Measurements from ENCODE around the gene ZBTB32.

ZBTB32 gene

DNA sequence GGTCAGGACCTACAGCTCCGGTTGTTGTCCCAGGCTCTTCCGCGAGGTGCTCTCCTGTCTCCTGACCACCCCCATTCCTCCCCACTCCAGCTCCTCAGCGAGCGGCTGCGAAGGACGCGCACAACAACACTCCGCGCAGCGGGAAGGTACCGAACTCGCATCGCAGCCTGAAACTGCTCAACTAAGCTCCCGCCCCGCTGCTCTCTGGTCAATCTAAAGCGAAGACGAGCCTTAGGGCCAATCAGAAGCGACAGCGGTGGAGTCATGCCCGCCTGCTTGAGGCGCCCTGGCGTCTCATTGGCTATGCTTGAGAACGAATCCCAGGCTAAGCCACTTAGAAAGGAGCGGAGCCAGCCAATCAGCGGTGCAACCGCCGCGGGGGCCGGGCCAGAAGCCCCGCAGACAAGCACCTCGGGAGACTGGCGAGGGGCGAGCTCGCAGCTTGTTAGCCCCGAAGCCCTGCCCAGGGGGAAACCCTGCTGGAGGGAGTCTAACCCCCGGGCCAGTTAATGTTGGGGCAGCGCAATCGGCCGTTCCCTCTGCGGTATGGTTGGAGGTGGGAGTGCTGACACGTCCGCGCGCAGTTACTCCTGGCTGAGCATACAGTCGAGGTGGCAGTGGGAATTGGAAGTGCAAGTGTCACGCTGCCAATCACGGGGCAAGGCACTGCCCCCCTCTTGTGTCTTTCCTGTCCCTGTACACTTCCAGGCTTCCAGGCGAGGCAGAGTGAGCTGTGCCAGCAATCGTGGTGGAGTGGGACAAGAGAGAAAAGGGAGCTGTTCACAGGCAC lies 1.9 kb upstream of the ZBTB32 start:
- DNase-seq: peak; percentile 94

DNA sequence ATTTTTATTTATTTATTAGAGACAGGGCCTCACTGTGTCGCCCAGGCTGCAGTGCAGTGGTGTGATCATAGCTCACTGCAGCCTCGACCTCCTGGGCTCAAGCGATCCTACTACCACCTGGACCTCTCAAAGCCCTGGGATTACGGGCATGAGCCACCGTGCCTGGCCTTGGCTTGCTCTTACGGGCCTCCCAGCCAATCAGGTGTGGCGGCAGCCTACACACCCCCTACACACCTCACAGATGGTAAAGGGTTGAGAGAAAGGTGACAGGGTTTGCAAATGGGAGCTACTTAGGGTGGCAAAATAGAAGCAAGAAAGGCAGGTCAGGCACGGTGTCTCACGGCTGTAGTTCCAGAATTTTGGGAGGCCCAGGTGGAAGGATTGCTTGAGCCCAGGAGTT lies 1.0 kb upstream of the ZBTB32 start:
- DNase-seq: no peak

DNA sequence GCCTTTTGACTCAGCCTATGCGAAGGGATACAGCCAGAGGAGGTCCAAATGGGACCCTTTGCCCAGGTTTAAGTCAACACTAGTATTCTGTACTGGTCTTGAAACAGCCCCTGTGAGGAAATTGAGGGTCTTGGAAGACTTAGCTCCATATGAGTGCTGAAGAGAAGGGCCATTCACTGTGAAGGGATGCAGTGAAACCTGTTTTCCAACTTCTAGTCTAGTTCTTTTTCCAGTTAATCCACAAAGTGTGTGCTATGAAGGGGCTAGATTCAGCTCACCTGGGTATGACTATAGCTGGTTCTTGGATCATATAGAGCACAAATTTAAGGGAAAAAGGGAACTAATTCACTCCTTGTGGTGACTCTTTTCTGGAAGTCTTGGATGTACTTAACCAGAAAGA lies 4.0 kb downstream of the ZBTB32 start:
- DNase-seq: no peak

DNA sequence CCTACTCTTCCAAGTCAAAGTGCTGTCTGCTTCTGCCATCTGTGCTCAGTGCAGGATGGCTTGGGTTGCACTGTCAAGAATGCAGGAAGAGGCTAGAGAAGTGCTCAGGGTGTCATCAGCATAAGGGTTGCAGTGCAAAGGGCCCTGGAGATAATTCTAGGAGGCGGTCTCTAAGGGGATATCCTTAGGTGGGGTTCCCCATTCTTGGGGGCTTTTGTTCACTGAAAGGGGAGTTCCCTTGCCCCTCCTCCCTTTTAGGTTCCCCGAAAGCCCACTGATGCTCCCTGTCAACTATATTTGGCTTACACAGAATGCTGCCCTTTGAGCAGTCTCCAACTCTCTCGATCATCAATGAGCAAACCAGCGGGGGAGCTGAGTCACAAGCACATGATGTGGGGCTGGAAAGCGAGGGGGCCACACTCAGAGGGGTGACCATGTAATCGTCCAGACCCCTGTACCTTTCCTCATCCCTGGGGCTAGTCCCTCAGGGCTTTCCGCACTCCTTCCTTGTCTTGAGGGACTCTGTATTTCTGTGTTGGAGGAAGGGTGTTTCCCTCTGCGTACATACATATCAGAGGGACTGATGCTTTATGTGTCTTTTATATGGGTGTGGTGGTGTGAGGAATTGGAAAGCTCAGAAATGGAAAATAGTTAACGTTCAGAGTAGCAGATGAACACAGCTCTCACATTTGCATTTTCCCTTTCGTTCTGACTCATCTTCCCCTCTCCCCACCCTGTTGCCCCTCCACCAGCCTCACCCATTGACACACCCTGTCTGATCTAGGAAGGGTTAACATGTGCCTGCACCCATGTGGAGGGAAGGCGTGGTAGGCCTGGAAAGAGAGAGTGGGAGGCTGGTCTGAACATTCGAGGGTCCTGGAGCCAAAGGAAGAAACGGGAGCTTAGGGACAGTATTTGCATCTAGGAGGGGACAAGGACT lies 6.7 kb downstream of the ZBTB32 start:
- DNase-seq: no peak

DNA sequence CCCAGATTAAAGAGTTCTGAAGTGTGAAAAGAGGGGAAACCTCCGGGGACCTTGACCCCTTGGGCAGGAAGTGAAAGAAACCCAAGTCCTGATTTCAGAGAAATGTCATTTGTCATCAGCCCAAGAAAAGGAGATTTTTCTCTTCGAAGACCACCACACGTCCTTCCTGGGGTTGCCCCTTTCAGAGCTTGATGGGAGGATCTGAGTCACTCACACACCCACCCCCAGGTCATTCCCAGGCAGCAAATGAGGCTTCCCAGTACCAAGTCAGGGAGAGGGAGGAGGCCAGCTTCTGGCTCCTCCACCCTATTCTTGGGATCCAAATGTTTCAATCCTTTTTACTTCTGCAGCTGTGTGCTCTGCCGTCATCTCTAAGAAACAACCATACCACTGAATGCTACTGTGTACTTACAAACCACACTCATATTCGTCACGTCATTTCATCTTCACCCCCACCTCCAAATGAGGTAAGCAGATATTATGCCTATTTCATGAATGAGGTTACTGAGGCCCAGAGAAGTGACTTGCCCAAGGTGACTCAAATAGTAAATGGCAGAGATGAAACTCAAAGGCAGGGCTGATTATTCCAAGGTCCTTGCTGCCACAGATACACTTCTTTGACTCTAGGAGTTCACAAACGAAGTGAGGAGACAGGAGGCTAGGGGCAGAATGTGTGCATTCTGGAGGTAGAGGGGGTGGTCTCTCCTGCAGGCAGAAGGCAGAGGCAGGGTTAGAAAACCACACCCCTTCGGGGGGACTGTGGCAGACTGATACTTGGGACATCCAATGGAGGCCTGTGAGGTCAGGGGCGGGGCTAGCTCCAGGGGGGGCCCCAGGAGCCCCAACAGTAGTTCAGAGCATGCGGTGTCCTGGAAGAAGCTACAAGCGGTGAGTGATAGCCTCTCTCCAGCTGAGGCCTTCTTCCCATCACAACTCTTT lies 8.5 kb downstream of the ZBTB32 start:
- no peak for DNase-seq

DNA sequence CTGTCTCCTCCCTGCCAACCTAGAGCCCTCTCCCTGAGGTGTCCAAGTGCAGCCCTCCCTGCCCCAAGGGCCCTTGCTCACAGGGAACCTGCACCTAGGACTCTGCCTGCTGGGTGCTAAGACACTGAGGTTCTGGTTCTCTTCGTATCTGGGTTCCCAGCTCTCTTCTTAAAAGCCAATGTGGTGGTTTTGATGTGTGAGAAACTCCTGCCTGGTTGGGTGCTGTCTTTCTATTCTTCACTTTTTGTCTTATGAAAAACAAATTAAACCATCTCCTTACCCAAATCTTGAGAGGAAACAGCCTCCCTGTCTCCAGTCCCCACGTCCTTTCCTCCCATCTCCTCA lies 9.1 kb downstream of the ZBTB32 start:
- DNase-seq: no peak

DNA sequence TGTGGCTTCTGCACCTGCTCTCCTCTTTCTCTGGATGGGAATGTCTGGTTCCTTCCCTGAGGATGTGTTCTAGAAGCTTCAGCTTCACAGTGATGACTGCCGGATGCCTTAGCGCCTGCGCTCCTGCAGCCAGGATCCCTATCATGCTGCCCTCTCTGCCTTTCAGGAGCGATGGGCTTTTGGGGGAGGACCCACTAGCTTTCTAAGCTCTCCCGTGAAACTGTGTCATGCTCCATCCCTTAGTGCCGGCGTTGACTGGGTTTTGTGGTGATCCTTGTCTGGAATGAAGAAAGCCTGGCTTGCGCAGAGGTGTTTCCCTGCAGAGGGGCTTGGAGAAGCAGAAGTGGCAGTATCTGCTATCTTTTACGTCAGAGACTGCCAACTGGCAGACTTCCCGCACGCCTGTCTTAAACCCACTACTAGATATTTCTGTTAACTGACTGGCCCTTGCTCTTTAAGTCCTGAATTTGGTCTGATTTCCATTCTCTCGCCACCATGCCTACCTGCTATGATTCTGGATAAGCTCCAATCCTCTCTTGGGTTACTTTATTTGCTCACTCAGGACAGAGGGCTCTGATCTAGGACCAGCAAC lies 9.6 kb downstream of the ZBTB32 start:
- DNase-seq: no peak

DNA sequence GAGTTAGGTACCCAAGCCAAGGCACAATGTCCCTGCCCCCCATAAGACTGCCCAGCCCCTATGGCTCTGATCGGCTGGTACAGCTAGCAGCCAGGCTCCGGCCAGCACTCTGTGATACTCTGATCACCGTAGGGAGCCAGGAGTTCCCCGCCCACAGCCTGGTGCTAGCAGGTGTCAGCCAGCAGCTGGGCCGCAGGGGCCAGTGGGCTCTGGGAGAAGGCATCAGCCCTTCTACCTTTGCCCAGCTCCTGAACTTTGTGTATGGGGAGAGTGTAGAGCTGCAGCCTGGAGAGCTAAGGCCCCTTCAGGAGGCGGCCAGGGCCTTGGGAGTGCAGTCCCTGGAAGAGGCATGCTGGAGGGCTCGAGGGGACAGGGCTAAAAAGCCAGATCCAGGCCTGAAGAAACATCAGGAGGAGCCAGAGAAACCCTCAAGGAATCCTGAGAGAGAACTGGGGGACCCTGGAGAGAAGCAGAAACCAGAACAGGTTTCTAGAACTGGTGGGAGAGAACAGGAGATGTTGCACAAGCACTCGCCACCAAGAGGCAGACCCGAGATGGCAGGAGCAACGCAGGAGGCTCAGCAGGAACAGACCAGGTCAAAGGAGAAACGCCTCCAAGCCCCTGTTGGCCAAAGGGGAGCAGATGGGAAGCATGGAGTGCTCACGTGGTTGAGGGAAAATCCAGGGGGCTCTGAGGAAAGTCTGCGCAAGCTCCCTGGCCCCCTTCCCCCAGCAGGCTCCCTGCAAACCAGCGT lies 10.4 kb downstream of the ZBTB32 start:
- no peak for DNase-seq

DNA sequence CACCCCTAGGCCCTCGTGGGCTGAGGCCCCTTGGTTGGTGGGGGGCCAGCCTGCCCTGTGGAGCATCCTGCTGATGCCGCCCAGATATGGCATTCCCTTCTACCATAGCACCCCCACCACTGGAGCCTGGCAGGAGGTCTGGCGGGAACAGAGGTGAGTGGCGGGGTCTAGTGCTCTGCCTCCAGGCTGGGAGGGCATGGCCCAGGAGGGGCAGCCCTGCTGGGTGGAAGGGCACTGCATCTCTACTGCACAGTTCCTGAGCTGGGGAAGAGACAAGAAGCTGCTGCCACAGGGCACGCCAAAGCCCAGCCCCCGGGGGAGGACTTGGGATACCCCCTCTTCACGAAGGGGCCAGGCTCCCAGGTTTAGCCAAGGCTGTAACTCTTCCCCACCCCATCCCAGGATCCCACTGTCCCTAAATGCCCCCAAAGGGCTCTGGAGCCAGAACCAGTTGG lies 11.0 kb downstream of the ZBTB32 start:
- DNase-seq: no peak

DNA sequence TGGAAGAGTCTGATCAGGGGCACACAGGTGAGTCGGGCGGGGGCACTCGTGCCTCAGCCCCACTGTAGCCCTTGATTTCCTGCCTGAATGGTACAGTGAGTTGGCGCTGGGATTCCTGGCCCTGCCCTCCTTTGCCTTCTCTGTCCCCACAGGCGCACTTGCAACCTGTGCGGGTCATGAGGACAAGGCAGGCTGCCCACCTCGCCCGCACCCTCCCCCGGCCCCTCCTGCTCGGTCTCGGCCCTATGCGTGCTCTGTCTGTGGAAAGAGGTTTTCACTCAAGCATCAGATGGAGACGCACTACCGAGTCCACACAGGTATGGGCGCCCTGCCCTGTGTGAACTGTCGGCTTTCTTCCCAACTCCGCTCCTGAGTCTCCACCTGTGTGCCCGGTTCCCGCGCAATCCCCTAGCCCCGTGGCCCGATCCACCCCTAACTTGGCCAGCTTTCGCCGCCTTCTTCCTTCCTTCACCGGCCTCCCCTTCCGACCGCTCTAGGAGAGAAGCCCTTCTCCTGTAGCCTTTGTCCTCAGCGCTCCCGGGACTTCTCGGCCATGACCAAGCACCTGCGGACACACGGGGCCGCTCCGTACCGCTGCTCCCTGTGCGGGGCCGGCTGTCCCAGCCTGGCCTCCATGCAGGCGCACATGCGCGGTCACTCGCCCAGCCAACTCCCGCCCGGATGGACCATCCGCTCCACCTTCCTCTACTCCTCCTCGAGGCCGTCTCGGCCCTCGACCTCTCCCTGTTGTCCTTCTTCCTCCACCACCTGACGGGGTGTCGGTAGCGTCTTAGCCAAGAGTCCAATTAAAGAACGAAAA lies 11.8 kb downstream of the ZBTB32 start:
- DNase-seq: peak; percentile 68

DNA sequence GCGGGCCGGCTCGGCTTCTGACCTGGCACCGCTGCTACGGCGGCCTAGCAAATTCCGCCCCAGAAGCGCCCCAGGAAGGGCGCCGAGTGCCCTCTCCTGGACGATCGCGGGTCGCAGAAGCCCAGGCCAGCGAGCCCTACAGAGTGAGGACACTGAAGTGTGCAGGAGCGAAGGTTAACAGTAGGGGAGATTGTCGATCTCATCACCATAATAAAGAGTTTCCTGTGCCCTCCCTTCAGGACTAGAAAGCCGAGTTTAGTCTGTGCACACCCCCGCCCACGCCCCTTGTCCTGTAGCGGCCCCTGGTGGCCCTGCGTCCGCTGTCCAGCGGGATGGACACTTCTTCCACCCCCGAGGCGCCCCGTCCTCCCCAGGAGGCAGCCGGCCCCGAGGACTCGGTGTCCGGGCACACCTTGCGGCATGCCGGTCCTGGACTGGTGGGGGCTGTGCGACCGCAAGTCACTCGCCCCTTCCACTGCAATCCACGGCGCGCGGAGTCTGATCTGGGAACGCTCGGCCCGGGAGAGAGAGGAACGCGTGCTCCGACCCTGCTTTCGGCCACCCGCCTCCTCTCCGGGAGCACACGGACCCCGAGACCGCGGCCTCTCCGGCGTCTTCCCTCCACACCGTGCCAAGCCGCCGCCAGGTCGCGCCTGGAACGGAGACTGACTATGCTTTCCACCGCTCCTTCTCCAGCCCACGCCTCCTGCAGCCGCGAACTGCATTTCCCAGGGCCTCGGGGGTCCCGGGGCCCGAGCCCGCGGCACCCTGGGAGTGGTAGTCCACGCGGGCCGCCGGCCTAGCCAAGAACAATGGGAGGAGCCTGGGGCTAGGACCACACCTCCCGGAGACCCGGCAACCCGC lies 12.7 kb downstream of the ZBTB32 start:
- peak; percentile 89 for DNase-seq

DNA sequence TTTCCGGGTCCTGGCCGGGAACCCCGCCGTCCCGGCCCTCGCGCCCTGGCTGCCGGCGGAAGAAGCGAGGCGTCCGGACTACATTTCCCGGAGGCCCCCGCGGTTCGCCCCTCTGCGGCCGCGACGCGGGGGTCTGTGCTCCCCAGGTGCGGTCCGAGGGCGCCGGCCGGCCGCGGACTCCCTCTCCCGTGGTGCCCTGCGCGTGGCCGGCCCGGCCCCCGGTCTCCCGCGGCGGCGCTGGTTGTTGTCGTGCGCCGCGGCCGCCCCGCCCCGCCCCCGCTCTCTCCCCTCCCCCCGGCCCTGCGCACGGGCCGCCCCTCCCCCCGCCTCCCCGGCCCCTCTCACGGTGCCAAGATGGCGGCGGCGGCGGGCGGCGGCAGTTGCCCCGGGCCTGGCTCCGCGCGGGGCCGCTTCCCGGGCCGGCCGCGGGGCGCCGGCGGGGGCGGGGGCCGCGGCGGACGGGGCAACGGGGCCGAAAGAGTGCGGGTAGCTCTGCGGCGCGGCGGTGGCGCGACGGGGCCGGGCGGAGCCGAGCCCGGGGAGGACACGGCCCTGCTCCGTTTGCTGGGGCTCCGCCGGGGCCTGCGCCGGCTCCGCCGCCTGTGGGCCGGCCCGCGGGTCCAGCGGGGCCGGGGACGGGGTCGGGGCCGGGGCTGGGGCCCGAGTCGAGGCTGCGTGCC lies 13.4 kb downstream of the ZBTB32 start, which contains the start of gene KMT2B:
Gene KMT2B (plus strand): TSS at position 339 of the 680 bp plus-strand sequence. CDS start 16 bp downstream, at position 355.
- peak; percentile 97 for DNase-seq

DNA sequence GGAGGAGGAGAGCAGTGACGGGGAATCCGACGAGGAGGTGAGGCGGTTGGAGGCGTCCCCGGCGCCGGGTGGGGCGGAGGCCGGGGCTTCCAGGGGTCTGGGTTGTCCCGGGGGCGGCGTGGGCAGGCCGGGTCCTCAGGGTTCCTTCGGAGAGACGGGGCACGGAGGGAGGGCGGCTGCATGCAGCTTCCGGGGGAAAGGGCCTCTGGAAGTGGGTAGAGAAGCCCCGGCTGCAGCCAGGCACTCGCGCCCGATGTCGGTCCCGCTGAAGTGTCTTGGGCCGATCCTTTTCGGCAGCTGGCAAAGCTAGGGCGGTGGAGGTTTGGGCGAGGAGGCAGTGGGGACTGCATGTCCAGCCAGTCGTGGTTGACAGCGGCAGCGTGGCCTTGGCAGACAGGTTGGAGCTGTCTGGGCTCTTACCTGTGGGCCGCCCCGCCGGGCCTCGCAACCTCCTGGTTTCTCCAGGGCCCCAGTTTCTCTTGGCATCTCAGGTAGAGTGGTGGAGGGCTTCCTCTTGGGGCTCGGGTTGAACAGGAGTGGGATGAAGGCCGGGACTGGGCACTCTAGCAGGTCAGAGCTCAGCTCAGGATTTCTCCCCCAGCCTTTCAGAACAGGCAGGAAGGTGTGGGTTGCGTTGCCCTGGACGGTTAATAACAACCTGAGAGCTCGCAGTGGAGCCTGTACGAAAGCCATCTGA lies 14.1 kb downstream of the ZBTB32 start:
- DNase-seq: peak; percentile 50

DNA sequence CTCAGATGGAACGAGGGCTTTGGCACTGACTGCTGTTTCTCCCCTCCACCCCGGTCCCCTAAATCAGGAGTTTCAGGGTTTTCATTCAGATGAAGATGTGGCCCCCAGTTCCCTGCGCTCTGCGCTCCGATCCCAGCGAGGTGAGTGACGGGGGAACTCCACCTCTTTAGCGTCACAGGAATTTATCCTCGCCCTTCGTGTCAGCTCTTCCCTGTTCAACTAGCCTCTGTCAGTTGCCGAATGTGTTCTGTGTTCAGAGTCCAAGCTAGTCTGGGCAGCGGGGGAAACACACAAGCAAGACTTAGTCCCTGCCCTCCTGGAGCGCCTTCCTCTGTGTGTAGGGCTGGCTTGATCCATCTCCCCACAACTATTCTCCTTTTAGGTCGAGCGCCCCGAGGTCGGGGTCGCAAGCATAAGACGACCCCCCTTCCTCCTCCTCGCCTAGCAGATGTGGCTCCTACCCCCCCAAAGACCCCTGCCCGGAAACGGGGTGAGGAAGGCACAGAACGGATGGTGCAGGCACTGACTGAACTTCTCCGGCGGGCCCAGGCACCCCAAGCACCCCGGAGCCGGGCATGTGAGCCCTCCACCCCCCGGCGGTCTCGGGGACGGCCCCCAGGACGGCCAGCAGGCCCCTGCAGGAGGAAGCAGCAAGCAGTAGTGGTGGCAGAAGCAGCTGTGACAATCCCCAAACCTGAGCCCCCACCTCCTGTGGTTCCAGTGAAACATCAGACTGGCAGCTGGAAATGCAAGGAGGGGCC lies 15.2 kb downstream of the ZBTB32 start:
- peak; percentile 31 for DNase-seq

DNA sequence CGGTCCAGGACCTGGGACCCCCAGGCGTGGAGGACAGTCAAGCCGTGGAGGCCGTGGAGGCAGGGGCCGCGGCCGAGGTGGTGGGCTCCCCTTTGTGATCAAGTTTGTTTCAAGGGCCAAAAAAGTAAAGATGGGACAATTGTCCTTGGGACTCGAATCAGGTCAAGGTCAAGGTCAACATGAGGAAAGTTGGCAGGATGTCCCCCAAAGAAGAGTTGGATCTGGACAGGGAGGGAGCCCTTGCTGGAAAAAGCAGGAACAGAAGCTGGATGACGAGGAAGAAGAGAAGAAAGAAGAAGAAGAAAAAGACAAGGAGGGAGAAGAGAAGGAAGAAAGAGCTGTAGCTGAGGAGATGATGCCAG lies 15.8 kb downstream of the ZBTB32 start:
- DNase-seq: no peak

DNA sequence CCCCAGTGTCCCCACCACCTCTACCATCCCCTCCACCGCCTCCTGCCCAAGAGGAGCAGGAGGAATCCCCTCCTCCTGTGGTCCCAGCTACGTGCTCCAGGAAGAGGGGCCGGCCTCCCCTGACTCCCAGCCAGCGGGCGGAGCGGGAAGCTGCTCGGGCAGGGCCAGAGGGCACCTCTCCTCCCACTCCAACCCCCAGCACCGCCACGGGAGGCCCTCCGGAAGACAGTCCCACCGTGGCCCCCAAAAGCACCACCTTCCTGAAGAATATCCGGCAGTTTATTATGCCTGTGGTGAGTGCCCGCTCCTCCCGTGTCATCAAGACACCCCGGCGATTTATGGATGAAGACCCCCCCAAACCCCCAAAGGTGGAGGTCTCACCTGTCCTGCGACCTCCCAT lies 16.3 kb downstream of the ZBTB32 start:
- DNase-seq: peak; percentile 35

DNA sequence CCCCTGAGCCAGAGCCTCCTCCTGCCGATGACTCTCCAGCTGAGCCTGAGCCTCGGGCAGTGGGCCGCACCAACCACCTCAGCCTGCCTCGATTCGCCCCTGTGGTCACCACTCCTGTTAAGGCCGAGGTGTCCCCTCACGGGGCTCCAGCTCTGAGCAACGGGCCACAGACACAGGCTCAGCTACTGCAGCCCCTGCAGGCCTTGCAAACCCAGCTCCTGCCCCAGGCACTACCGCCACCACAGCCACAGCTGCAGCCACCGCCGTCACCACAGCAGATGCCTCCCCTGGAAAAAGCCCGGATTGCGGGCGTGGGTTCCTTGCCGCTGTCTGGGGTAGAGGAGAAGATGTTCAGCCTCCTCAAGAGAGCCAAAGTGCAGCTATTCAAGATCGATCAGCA lies 17.0 kb downstream of the ZBTB32 start:
- peak; percentile 32 for DNase-seq

DNA sequence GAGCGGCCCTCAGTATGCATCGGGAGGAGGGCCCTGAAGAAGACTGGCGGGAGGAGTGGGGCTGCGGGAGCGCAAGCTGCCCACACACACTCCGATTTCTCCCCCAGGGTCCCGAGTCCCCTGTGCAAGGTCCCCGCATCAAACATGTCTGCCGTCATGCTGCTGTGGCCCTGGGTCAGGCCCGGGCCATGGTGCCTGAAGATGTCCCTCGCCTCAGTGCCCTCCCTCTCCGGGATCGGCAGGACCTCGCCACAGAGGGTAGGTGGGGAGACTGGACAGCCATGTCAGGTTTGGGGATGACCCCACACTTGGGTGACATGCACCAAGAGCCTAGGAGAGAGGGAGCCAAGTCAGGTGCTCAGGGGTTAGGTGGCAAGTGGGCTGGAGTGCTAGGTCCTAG lies 18.1 kb downstream of the ZBTB32 start:
- peak; percentile 21 for DNase-seq
